Renal cortex interstitium (tissue), 11 donors: ENCODE results near the gene LCN15. TPM values are rescaled to one million over a fixed set of nuclear protein-coding genes. Genes with fewer than 3 reads are reported as not detected.

Experiments
- DNase-seq, 11 donors: peaks; one replicate each; pipeline ENCODE4 v3.0.0-alpha.2; 2013; ENCODE audit warnings: low read depth in 9 of 11, low spot score in 4 of 11; ENCODE audit errors: extremely low read depth in 1 of 11
- polyA plus RNA-seq, 3 donors: library from polyadenylated mRNA; unstranded; fragments of 120-200 nt; gene quantifications; one replicate each; pipeline ENCODE4 v1.2.1, GENCODE V29; 2013; ENCODE audit not compliant: insufficient read length in 3 of 3

LCN15 gene
- polyA plus RNA-seq, 3 donors, result 0.06 to 0.16 TPM; not detected in 1

DNA sequence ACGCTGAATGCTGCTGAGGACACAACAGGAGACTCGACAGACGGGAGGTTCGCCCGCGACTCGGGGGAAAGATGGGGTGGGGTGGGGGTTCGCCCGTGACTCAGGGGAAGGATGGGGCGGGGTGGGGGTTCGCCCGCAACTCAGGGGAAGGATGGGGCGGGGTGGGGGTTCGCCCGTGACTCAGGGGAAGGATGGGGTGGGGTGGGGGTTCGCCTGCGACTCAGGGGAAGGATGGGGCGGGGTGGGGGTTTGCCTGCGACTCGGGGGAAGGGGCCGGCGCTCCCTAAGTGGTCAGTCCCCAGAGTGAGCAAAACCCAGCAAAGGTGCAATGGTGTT is 18.2 kb downstream of the LCN15 start:
- DNase-seq, result no peak

DNA sequence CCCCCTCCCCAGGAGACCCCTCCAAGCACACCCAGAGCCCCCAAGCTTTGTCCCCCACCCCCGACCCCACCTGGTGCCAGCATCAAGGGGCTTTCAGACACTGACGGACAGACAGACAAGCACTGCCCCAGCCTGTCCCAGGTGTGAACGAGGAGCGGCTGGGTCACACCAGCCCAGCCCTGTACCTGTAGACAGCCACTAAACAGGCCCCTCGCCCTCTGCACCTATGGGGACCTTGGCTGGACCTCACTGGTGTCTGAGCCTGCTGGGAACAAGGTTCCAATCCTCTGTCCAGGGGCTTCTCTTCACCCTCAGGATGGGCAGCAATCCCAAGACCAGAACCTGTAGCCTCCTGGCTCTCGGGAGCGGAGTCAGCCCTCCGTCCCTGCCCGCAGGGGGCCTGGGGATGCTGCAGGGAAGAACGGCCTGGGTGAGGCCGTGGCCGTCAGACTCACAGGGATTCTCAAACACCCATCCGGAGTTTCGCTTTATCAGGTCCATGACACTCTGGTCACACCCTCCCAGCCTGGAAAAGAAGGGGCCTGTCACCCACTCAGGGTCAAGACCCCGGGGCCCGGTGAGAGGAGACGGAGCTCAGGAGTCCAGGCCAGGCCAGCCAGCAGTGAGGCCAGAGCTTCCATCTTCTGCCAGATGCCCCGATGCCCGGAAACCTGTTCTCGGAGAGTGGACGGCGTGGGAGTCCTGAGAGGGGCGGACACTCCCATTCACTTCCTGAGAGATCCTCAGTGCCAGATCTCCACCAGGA is 18.7 kb downstream of the LCN15 start:
- no peak for DNase-seq

DNA sequence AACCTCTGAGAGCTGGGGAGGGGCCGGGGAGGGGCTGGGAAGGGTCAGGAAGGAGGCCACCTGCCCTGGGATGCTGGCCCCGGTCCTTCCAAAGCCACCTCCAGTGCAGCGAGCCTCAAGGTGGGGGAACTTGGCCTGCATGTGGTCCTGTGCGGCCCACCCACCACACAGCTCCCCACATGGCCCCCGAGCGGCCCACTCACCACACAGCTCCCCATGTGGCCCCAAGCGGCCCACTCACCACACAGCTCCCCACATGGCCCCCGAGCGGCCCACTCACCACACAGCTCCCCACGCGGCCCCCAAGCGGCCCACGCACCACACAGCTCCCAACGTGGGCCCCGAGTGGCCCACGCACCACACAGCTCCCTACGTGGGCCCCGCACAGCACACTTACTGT is 19.5 kb downstream of the LCN15 start:
- no peak for DNase-seq

DNA sequence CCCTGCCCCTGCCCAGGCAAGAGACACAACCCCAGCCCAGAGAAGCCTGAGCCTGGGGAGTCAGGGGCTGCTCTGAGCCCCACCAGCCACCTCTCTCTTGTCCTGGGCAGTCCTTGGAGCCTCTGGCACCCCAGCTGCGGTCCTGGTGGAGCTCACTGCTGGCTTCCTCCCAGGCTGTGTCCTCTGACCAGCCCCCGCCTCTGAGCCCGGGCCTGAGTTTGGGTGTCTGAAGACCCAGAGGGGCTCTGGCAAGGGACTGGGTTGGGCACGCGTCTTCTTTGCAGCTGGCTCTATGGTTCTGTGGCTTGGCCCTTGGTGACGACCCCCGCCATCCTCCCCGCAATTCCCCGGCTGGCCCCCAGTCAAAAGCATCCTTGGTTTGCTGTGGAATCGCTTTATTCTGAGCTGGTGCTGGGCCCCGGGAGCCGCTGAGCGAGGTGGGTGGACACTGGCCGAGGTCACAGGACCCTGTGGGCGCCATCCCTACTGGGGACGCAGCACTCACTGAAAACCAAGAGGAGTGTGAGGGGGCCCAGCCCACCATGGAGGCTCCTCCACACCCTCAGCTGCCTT is 20.6 kb downstream of the LCN15 start:
- no peak for DNase-seq

DNA sequence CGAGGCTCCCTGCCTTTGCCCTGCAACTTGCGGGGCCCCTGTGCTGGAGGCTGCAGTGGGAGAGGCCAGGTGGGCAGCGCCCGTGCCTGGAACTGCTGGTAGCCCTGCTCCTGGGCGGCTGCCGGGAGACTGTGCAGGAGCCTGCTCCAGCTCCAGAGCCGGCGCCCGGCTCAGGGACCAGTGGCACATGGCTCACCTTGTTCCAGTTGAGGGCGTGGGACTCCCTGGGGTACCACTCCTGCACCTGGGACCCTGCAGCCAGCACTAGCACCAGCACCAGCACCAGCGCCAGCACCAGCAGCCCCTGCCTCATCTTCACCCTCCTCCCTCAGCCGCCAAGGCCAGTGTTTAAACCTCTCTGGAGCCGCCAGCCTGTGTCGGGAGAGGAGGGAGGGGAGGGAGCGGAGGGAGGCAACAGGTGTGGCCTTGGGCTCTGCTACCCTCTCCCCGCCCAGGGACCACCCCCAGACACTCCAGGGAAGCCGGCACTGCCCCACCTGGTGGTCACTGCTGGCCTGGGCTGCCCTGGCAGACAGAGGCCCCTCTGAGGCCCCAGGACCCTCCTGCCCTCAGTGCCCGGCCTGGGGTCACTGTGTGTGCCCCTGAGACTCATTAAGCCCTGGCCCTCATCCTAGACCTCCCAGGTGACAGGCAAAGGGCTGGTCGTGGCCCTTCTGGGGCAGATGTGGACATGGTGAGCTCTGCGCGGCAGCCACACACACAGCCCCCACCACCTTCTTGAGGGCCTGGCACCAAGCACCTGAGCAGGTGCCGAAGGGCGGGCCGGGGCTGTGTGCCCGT is 21.5 kb downstream of the LCN15 start, which contains the start of gene LCN10:
LCN10 (minus strand) TSS at position 350 of the 801 bp plus-strand sequence; CDS start at position 313, 37 bp downstream.
- DNase-seq, result peak in 2 of 11 donors; percentile 62 to 68

DNA sequence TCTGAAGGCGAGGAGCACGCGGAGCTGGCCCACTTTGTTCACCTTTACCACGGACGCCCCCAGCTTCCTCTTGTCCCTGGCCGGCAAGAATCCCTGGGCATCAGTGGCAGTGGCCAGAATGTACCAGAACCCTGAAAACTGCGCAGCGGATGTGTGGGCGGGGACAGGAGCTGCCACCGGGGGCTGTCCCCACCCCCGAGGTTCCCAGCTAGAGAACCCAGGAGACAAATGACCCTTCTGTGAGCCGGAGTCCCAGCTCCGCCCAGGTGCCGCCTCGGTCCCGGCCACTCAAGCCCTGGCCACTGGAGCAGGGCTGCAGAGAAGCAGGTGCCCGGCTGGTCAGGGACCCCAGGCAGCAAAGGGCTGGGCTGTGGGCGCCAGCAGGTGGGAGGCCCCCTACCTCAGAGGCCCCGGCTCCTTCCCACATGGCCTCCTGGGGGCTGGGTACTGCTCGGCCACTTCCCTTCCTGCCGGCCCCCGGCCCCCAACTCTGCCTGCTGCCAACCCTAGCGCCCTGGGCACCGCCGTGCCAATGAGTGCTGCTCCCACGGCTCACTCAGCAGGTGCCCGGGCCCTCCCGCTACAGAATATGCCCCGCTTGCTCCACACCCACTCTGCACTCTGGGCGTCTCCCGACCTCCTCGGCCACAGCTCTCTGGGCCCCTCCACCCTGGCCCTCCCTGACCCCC is 22.3 kb downstream of the LCN15 start:
- DNase-seq, result no peak

DNA sequence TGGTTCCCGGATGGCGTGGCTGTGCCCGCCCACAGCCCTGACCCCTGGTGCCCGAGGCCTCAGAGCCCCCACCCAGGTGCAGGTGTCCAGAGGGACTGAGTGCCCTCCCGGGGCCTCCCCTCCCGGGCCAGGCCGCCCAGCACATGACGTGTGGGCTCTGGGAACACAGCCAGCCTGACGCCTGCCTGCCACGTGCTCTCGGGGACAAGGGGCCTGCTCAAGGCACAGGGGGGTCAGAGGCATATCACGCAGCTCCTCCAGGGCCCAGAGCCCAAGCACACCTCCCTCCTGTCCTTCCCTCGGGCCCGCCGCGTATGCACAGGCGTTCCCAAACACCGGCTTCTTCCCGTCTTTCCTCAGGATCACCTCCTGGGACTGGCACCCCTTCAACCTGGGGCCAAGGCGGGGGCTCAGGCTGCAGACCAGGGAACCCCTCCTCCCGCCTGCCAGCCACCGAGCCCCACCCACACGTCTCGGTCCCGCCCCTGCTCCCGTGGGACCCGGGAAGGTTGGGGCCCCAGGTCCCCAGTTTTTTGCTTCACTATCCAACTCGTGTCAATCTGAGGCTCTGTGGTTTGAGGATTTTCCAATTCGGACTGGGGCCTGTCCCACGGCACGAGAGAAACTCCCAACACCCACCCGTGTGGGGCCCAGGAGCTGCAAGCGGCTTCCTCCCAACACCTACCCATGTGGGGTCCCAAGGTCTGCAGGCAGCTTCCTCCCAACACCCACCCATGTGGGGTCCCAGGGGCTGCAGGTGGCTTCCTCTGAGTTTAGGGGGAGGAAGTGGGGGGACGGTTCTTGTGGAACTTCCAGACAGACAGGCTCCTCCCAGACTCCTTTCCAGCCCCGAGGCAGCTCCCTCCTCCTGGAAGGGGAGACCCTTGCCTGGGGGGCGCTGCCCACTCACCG is 23.1 kb downstream of the LCN15 start:
- DNase-seq, result no peak

DNA sequence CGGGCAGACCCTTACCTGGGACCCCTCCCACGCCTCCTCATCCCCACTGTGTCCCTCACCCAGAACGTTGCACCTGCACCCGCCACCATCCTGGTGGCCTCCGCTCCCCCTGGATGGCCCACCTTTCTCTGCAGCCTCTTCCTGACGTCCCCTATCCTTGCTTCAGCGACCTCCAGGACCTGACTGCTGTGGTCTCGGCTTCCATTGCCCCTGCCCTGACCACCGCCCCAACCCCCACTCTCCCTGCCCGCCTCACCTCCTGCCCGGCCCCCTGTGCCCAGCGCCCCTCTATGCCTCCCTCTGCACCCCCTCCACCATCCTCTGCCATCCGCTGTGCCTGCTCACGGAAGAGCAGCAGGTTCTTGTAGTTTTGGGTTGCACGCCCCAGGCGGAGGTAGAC is 23.8 kb downstream of the LCN15 start:
- no peak for DNase-seq

DNA sequence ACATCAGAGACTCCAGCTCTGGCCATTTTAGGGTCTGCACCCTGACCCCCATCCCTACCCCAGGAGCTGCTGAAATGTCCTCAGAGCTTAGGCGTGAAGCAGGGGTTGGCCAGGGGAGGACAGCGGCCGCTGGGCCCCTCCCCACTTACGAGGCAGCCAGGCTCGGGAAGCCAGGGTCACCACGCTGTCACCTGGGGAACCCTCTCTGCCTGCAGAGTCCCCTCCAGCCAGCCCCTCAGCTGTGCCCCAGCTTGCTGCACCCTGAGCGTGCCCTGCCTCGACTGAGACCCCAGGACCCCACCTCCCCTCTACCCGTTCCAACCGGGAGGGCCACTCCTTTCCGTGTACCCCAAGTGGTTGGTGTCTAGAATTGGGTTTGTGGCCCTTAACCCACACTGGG is 24.2 kb downstream of the LCN15 start:
- DNase-seq, result no peak

DNA sequence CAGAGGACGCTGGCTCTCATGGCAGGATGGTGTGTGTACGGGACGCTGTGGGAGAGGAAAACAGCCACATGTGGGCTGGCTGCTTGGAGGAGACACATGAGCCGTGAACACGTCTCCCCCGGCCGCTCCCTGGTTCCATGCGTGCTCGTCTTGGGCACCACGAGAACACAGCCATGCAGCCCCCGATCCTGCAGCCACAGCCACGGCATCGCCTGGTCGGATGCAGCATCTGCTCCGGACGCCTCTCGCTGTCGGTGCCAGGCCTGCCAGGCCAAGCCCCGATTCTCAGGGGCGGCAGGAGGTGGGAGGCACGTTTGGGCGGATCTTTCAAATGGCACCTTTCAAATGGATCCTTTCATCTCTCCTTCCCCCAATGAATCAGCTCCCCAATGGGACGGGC is 24.8 kb downstream of the LCN15 start:
- no peak for DNase-seq

DNA sequence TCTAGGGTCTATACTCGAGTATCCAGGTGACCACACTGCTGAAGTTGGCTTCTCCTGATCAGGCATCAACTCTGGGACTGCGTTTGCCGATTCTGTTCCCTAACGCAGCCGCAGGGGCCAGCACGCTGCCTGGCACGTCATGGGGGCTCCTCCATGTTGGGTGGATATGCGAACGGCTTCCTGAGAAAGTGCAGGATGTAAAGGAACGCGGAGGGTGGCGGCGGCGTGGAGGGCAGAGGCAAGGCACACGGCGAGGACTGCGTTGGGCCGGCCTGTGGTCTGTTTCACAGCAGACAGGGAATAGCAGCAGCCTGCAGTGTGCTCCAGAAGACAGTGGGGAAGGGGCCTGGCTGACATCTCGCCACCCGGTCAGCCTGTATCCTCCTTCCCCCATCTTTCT is 25.4 kb downstream of the LCN15 start:
- DNase-seq, result no peak

DNA sequence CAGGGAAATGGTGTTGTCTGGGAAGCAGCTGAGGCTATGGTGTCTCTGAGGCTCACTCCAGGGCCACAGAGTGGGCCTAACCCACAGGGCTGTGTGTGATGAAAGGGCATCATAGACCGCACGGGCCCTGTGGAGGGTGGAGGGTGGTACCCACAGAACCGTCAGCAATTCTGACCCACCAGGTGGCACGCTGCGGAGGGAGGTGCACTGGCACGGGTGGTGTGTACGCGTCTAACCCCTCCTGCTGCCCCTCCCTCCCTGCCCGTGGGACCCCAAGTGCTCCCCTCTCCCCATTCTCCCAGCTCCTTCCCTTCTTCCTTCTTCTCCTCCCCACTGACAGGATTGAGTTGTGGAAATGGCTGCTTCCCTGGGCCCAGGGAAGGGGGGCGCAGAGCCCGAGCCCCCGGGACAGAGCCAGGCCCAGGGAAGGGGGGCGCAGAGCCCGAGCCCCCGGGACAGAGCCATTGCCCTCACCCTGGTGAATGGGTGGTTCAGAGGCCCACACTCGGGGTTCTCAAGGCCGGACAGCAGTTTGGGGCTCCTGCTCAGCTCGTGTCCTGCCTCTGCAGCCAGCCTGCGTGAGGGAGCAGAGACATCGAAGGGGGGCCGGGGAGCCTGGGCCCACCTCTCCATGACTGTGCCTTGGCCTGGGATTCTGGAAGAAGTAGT is 28.4 kb downstream of the LCN15 start:
- no peak for DNase-seq

DNA sequence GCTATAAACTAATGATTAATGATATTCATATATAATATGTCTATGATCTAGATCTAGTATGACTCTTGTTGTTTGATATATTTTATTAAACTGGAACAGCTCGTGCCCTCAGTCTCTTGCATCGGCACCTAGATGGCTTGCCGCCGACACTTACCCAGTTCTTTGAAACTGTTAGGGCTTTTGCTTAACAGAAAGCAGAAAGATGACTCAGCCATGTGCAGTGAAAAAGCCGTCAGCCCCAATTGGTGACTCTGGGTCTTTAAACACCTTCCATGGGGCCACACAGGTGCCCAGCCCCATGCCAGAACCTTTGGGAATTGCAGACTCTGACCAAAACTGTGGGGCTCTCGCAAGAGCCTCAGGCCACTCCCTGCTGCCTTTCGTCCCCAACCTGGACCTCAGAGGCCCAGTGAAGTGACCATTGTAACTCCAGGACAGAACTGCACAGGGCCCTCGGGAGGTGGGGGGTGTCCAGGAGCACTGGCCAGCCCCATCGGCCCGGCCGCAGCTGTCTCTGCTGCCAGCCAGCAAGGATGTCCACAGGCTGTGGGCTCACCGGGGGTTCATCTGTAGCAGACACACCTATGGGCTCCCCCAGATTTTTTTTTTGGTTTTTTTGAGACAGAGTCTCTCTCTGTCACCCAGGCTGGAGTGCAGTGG is 29.4 kb downstream of the LCN15 start:
- DNase-seq, result no peak

DNA sequence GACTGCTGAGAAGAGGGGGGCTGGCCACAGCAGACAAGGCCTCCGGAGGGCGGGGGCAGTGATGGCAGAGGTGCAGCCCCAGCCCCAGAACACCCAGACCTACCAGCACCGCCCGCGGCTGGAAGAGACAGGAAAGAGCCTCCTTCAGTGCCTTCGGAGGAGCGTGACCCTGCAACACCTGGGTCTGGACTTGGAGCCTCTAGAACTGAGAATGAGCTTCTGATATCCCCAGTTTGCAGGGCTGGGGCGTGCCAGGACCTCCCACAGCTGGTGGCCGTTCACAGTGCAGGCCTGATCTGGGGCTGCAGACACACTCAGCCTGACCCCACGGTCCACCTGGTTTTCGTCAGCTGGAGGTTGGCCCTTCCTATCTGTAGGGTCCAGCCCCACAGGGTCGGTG is 30.7 kb downstream of the LCN15 start:
- no peak for DNase-seq

DNA sequence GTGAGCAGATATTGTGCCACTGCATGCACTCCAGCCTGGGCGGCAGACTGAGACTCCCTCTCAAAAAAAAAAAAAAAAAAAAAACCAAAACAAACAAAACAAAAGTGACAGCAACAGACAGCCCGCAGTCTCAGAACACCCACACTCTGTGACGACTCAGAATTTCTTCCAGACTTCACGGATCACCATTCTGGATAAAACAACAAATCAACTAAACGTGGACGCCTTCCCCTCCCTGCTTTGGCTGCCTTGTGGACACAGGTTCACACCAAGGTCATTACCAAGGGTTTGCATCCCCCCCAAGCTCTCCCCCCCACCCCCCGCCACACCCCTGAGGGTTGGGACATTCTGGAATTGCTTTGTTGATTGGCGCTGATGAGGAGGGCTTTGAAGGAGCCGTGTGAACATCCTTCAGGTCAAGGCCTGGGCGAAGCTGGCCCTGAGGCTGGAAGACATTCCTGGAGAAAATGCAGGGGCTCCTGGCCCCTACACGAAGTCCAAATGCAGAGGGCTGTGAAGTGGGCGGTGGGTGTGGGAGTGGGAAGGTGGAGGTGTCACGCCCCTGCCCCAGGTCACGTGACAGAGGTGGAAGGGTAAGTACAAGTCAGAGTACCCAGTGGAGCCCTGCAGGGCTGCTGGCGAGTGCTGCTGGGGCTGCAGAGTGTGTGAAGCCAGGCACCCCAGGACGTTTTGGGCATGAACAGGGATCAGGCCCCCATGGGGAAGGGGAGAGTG is 31.7 kb downstream of the LCN15 start:
- no peak for DNase-seq

DNA sequence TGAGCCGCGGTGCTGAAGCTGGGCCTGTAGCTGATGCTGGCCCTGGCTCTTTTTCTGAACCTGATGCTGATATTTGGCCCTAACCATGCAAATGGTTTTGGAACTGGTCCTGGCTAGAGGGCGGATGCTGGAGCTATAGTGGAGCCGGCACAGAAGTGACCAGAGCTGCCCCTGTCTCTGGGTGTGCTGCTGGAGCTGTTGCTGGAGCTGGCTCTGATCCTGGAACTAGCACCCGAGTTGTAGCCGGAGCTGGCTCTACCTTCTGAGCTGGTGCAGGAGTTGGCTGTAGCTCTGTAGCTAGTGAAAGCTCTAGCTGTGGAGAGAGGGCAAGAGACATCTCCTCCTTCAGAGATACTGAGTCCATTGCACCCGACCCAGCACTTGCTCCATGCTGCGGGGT is 34.4 kb downstream of the LCN15 start:
- no peak for DNase-seq

DNA sequence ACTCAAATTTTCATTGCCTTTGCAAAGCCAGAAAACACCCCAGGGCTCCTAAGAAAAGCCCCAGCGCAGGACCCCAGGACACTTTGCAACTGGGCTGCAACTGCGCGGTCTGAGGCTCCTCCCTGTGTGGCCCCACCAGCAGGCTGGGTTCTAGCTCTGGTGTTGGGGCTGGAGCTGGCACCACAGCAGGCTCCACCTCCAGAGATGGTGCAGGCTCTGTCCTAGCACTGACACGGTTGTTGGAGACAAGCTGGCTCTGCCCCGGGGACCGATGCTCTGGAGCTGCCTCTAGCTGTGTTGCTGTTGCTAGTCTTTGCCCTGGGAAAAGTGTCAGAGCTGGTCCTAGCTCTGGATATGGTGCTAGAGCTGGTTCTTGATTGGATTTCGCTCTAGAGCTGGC is 35.2 kb downstream of the LCN15 start:
- DNase-seq, result no peak
